Measurements from ENCODE around the gene FKBP15.
"Not testable (repeated sequence)": the region's sequence is repeated elsewhere in the genome, so short reads cannot be mapped to it uniquely, and the experiment has no call there.

DNA sequence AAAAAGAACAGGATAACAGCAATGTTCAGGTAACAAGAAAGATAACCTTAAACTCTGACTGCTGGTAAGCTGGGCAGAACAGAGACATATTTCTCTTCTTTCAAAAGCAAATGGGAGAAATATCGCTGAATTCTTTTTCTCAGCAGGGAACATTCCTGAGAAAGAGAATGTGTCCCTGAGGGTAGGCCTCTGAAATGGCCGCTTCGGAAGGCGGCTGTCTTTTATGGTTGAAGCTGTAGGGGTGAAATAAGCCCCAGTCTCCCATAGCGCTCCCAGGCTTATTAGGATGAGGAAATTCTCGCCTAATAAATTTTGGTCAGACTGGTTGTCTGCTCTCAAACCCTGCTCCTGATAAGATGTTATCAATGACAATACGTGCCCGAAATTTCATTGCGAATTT, 80.2 kb downstream of the FKBP15 start:
- not testable (repeated sequence) for TF ChIP-seq CTCF, POLR2A, EP300 (IDR thresholded peaks at IDR 0.05)
